WI38 (cell line): ENCODE data around the gene CACNA1D.

Source experiments
- H3K4me3 ChIP-seq: 2 replicates; pipeline ENCODE4 v1.5.1; 2011; ENCODE audit warnings: low read depth, mild to moderate bottlenecking, control low read depth, low read length
- TF ChIP-seq, protein P1 (sequence below): IDR thresholded peaks from 2 replicates; pipeline ENCODE4 v1.5.1; 2012; ENCODE audit warnings: low read depth, mild to moderate bottlenecking, control low read depth, low read length

Gene CACNA1D

GRCh38 chr3:53496392-53496670 lies 1.9 kb downstream of the CACNA1D start:
- H3K4me3 ChIP-seq: no peak overlapping the region
- TF ChIP-seq, protein P1, sequence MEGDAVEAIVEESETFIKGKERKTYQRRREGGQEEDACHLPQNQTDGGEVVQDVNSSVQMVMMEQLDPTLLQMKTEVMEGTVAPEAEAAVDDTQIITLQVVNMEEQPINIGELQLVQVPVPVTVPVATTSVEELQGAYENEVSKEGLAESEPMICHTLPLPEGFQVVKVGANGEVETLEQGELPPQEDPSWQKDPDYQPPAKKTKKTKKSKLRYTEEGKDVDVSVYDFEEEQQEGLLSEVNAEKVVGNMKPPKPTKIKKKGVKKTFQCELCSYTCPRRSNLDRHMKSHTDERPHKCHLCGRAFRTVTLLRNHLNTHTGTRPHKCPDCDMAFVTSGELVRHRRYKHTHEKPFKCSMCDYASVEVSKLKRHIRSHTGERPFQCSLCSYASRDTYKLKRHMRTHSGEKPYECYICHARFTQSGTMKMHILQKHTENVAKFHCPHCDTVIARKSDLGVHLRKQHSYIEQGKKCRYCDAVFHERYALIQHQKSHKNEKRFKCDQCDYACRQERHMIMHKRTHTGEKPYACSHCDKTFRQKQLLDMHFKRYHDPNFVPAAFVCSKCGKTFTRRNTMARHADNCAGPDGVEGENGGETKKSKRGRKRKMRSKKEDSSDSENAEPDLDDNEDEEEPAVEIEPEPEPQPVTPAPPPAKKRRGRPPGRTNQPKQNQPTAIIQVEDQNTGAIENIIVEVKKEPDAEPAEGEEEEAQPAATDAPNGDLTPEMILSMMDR: no peak

DNA sequence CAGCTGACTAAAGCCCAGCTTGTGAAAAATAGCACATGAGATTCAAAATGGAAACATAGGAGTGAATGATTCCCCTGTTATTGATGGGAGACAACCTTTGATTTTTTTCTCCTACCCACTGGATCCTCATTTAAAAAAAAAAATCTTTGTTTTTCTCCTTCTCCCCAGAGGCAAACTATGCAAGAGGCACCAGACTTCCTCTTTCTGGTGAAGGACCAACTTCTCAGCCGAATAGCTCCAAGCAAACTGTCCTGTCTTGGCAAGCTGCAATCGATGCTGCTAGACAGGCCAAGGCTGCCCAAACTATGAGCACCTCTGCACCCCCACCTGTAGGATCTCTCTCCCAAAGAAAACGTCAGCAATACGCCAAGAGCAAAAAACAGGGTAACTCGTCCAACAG lies 2.6 kb downstream of the CACNA1D start:
- TF ChIP-seq, protein P1: no peak
- no peak overlapping the region for H3K4me3 ChIP-seq

- no peak overlapping the region for H3K4me3 ChIP-seq
- TF ChIP-seq, protein P1: no peak
Observed at GRCh38 chr3:53498806-53499641, 4.6 kb downstream of the CACNA1D start.

DNA sequence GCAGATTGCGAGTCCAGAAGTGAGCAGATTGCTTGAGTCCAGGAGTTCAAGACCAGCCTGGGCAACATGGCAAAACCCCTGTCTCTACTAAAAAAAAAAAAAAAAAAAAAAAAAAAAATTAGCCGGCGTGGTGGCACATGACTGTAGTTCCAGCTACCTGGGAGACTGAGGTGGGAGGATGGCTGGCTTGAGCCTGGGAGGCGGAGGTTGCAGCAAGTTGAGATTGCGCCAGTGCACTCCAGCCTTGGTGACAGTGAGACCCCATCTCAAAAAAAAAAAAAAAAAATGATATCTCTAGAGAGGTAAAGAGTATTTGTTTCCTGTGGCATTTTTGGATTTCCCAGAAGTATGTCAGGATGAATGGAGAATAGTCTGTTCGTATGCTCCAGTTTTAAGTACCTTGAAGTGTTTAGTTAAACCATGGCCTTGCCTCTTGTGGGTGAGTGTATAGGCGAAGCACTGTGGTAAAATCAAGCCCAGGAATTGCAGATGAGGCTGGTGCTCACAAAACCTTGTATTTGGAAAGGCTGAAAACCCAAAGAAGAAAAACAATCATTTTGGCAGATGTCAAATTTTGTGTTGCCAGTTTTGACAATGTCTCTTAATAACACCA lies 5.9 kb downstream of the CACNA1D start:
- H3K4me3 ChIP-seq: no peak overlapping the region
- TF ChIP-seq, protein P1: no peak

DNA sequence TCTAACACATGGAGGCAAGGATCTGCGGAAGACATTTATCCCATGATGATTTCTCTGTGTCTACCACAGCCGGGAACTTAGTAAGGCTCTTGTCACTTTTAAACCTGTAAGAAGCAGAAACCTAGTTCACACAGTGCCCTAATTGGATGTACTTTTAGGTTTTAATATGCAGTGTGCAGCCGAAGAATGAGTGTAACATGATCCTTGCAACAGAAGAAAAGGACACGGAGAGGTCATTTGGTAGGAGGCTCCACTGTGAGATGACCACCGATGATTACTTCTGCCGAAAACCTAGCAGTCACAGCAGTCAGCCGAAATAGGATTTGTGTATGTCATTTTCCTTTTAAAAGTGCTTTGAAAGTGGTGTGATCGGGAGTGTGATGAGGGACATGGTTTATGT lies 6.8 kb downstream of the CACNA1D start:
- TF ChIP-seq, protein P1: no peak
- no peak overlapping the region for H3K4me3 ChIP-seq

GRCh38 chr3:53502737-53503136 lies 8.3 kb downstream of the CACNA1D start:
- no peak overlapping the region for H3K4me3 ChIP-seq
- TF ChIP-seq, protein P1: no peak

- TF ChIP-seq, protein P1: no peak
- H3K4me3 ChIP-seq: no peak overlapping the region
Observed at GRCh38 chr3:53503195-53503594, 8.8 kb downstream of the CACNA1D start.
